GM23338 (cell line): ENCODE data around the gene PRR13. TPM values are rescaled to one million over a fixed set of nuclear protein-coding genes. Genes with fewer than 3 reads are reported as not detected.

ENCODE experiments used
- ATAC-seq: fragments of 200-7000 bp; cut with Tn5 transposase; 3 replicates; pipeline ENCODE4 v1.9.1; 2020
- DNase-seq: peaks from one replicate; pipeline ENCODE4 v3.0.0-alpha.2; 2015; ENCODE audit warnings: low spot score
- H2AFZ ChIP-seq: fragments of 200-600 bp; sonication (generic); 2 replicates; pipeline ENCODE4 v1.8.0; 2016; ENCODE audit warnings: antibody characterized with exemption, mild to moderate bottlenecking, moderate library complexity
- H3F3A ChIP-seq: fragments of 200-600 bp; sonication (generic); replicated peaks from 2 replicates; pipeline ENCODE4 v1.8.0; 2017; ENCODE audit warnings: antibody characterized with exemption, mixed run types, low read depth
- H3K27ac ChIP-seq: fragments of 200-600 bp; sonication (generic); 2 replicates; pipeline ENCODE4 v1.6.1; 2016; ENCODE audit warnings: low read depth
- H3K27me3 ChIP-seq: fragments of 200-600 bp; sonication (generic); 2 replicates; pipeline ENCODE4 v1.8.0; 2016; ENCODE audit warnings: mild to moderate bottlenecking, mixed run types, moderate library complexity; ENCODE audit not compliant: insufficient read depth
- H3K36me3 ChIP-seq: fragments of 200-600 bp; sonication (generic); 2 replicates; pipeline ENCODE4 v1.8.0; 2016; ENCODE audit warnings: mild to moderate bottlenecking; ENCODE audit not compliant: insufficient read depth
- H3K4me1 ChIP-seq: fragments of 200-600 bp; sonication (generic); 2 replicates; pipeline ENCODE4 v1.8.0; 2016; ENCODE audit warnings: mild to moderate bottlenecking, moderate library complexity; ENCODE audit not compliant: insufficient read depth
- H3K4me2 ChIP-seq: fragments of 200-600 bp; sonication (generic); 2 replicates; pipeline ENCODE4 v1.7.1; 2017; ENCODE audit warnings: mixed run types
- H3K4me3 ChIP-seq: fragments of 200-600 bp; sonication (generic); 2 replicates; pipeline ENCODE4 v1.6.1; 2016; ENCODE audit warnings: mixed run types
- H3K79me2 ChIP-seq: fragments of 200-600 bp; sonication (generic); replicated peaks from 2 replicates; pipeline ENCODE4 v1.8.0; 2017; ENCODE audit warnings: mild to moderate bottlenecking; ENCODE audit not compliant: insufficient read depth
- H3K9me2 ChIP-seq: fragments of 200-600 bp; sonication (generic); 2 replicates; pipeline ENCODE4 v1.8.0; 2017; ENCODE audit not compliant: insufficient read depth
- H4K20me1 ChIP-seq: fragments of 200-600 bp; sonication (generic); replicated peaks from 2 replicates; pipeline ENCODE4 v1.8.0; 2017; ENCODE audit warnings: mild to moderate bottlenecking; ENCODE audit not compliant: insufficient read depth
- H3K27ac Mint-ChIP-seq: 2 replicates; pipeline ENCODE4 v1.8.0; 2020; ENCODE audit warnings: inconsistent platforms, mild to moderate bottlenecking, moderate library complexity, mixed read lengths
- H3K27me3 Mint-ChIP-seq: 3 replicates; pipeline ENCODE4 v1.8.0; 2022; ENCODE audit warnings: low read depth, mild to moderate bottlenecking, moderate library complexity, mixed read lengths, inconsistent platforms; ENCODE audit not compliant: insufficient read depth, poor library complexity
- H3K36me3 Mint-ChIP-seq: 3 replicates; pipeline ENCODE4 v1.8.0; 2021; ENCODE audit warnings: low read depth, mild to moderate bottlenecking, inconsistent platforms, moderate library complexity, mixed read lengths
- H3K4me1 Mint-ChIP-seq: 3 replicates; pipeline ENCODE4 v1.8.0; 2020; ENCODE audit warnings: mild to moderate bottlenecking, inconsistent platforms, mixed read lengths
- H3K4me3 Mint-ChIP-seq: 3 replicates; pipeline ENCODE4 v1.8.0; 2021; ENCODE audit warnings: moderate library complexity, mild to moderate bottlenecking, inconsistent platforms, mixed read lengths
- H3K9me3 Mint-ChIP-seq: 3 replicates; pipeline ENCODE4 v1.8.0; 2020; ENCODE audit warnings: moderate library complexity, mild to moderate bottlenecking, inconsistent platforms, mixed read lengths
- CREB1 ChIP-seq: fragments of 250-450 bp; sonication (Bioruptor Pico); IDR thresholded peaks from 2 replicates; pipeline ENCODE4 v1.5.0; 2020; ENCODE audit warnings: low read depth, mild to moderate bottlenecking, moderate library complexity
- CTCF ChIP-seq, 2 experiments: fragments of 200-600 bp in 1 of 2; sonication (generic) in 1 of 2; conservative IDR thresholded peaks; 2 replicates each; pipeline versions ENCODE4 v1.5.1 to v1.6.1; 2016 to 2017; ENCODE audit warnings: antibody characterized with exemption in 2 of 2, low read depth in 2 of 2, mild to moderate bottlenecking in 2 of 2, moderate library complexity in 1 of 2
- ETS1 ChIP-seq: IDR thresholded peaks from 2 replicates; pipeline ENCODE4 v1.6.1; 2016; ENCODE audit warnings: antibody characterized with exemption
- EZH2 ChIP-seq: fragments of 200-600 bp; sonication (generic); IDR thresholded peaks from one replicate; pipeline ENCODE4 v1.8.0; 2017; ENCODE audit warnings: antibody characterized with exemption, mild to moderate bottlenecking, low read depth; ENCODE audit not compliant: unreplicated experiment
- EZH2phosphoT487 ChIP-seq: fragments of 200-600 bp; sonication (generic); IDR thresholded peaks from one replicate; pipeline ENCODE4 v1.8.1; 2018; ENCODE audit warnings: antibody characterized with exemption; ENCODE audit not compliant: unreplicated experiment
- JUNB ChIP-seq: IDR thresholded peaks from one replicate; pipeline ENCODE4 v1.6.1; 2016; ENCODE audit warnings: antibody characterized with exemption; ENCODE audit not compliant: unreplicated experiment
- NANOG ChIP-seq: IDR thresholded peaks from 2 replicates; pipeline ENCODE4 v1.6.1; 2016; ENCODE audit warnings: antibody characterized with exemption, borderline replicate concordance
- POLR2AphosphoS5 ChIP-seq: IDR thresholded peaks from 2 replicates; pipeline ENCODE4 v1.6.1; 2016; ENCODE audit warnings: antibody characterized with exemption, low read depth
- REST ChIP-seq: IDR thresholded peaks from one replicate; pipeline ENCODE4 v1.6.1; 2018; ENCODE audit warnings: antibody characterized with exemption; ENCODE audit not compliant: unreplicated experiment
- STAT1 ChIP-seq: IDR thresholded peaks from one replicate; pipeline ENCODE4 v1.6.1; 2016; ENCODE audit warnings: antibody characterized with exemption; ENCODE audit not compliant: unreplicated experiment
- ZNF114 ChIP-seq: fragments of 250-450 bp; sonication (Bioruptor Pico); IDR thresholded peaks from 2 replicates; pipeline ENCODE4 v1.5.0; 2020; ENCODE audit warnings: mild to moderate bottlenecking, moderate library complexity
- ZNF331 ChIP-seq: fragments of 250-450 bp; sonication (Bioruptor Pico); IDR thresholded peaks from 2 replicates; pipeline ENCODE4 v1.5.0; 2020; ENCODE audit warnings: low read depth, mild to moderate bottlenecking, moderate library complexity
- ZNF462 ChIP-seq: fragments of 250-450 bp; sonication (Bioruptor Pico); IDR thresholded peaks from 2 replicates; pipeline ENCODE4 v1.5.0; 2020; ENCODE audit warnings: mild to moderate bottlenecking, moderate library complexity
- polyA plus RNA-seq: library from polyadenylated mRNA; unstranded; fragments of >200 nt; fragmentation: Nextera tagmentation; extraction: Ambion mirVana; gene quantifications from 2 replicates; pipeline ENCODE4 v1.2.1, GENCODE V29; 2016
- total RNA-seq: library from RNA; depleted of rRNA; stranded (reverse); fragments of >200 nt; shearing (Covaris generic); gene quantifications from 2 replicates; pipeline ENCODE4 v1.2.3, GENCODE V29; 2014

Gene PRR13
- total and polyA plus RNA-seq, 2 experiments from 2014 or later = 70.5 to 303 TPM

DNA sequence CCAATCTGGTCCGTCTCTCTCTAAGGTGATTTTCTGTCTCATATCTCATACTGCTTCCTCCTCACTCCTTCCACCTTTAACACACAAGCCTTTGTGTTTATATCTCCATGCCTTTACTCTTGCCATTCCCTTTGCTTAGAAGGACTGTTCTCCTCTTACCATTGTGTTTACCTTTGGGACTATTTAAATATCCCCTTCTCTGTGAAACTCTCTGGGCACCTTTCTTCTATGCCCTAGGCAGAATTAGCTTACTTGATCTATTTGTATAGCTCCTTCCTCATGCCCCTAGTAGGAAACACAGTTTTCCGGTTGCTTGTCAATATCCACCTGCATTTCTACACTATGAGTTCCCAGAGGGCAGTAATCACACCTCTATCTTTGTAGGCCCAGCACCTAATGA, 21.8 kb upstream of the PRR13 start:
- H3K27me3 ChIP-seq = no peaks in the 10 kb centered on the region
- no peaks in the 10 kb centered on the region for H3K79me2 ChIP-seq
- H3K4me1 Mint-ChIP-seq = peaks cover 31% of the 10 kb centered on the region
- TF ChIP-seq STAT1 (no peak), ZNF114 (CRISPR knock-in tag) (no peak), JUNB (no peak), CREB1 (no peak), EZH2 (no peak), ETS1 (no peak), CTCF (conservative IDR thresholded peaks at IDR 0.05; ENCODE audit: low read depth in 2 of 2) (no peak), EZH2phosphoT487 (no peak), REST (no peak), NANOG (no peak), ZNF462 (CRISPR knock-in tag) (no peak), POLR2AphosphoS5 (no peak), ZNF331 (CRISPR knock-in tag) (no peak)
- no peaks in the 10 kb centered on the region for H3K9me3 Mint-ChIP-seq
- H3K4me2 ChIP-seq = no peak overlapping the region
- no peak overlapping the region for H2AFZ ChIP-seq
- peaks cover 17% of the 10 kb centered on the region for H3K4me1 ChIP-seq
- H3K36me3 Mint-ChIP-seq = no peaks in the 10 kb centered on the region
- H3K27ac Mint-ChIP-seq = no peak overlapping the region
- no peak overlapping the region for H3K4me3 ChIP-seq
- no peaks in the 10 kb centered on the region for H4K20me1 ChIP-seq
- no peak overlapping the region for H3K4me3 Mint-ChIP-seq
- no peak overlapping the region for H3K27ac ChIP-seq
- peaks cover 19% of the 10 kb centered on the region for H3K27me3 Mint-ChIP-seq
- no peaks in the 10 kb centered on the region for H3K9me2 ChIP-seq
- ATAC-seq (no peak), DNase-seq (no peak)
- H3K36me3 ChIP-seq = no peaks in the 10 kb centered on the region
- 0 out of 2 replicates have a peak, but pooled peaks cover 3% of the 10 kb centered on the region for H3F3A ChIP-seq
